Measurements from ENCODE around the gene RIPPLY3.

RIPPLY3 gene

GRCh38 chr21:36959020-36959835 is 47.3 kb upstream of the RIPPLY3 start:
- H3K9me3 ChIP-seq (ENCODE audit: control insufficient read depth, insufficient read depth, low read depth, low read length) = no peaks in the 10 kb centered on the region
- no peak overlapping the region for H3K4me3 ChIP-seq (ENCODE audit: low read depth, low read length)
- no peaks in the 10 kb centered on the region for H3K4me1 ChIP-seq (ENCODE audit: control insufficient read depth, insufficient read depth, low read length)
- TF ChIP-seq ZNF596 (tag by site-specific recombination; IDR thresholded peaks at IDR 0.05) = no peak
- no peak for TF ChIP-seq ZNF302 (tag by site-specific recombination; IDR thresholded peaks at IDR 0.05; ENCODE audit: low read depth)
- TF ChIP-seq, protein P1, sequence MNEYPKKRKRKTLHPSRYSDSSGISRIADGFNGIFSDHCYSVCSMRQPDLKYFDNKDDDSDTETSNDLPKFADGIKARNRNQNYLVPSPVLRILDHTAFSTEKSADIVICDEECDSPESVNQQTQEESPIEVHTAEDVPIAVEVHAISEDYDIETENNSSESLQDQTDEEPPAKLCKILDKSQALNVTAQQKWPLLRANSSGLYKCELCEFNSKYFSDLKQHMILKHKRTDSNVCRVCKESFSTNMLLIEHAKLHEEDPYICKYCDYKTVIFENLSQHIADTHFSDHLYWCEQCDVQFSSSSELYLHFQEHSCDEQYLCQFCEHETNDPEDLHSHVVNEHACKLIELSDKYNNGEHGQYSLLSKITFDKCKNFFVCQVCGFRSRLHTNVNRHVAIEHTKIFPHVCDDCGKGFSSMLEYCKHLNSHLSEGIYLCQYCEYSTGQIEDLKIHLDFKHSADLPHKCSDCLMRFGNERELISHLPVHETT (tag by site-specific recombination; IDR thresholded peaks at IDR 0.05) = no peak
- TF ChIP-seq ZNF530 (tag by site-specific recombination; IDR thresholded peaks at IDR 0.05; ENCODE audit: low read depth) = no peak
- no peak for TF ChIP-seq KLF8 (tag by site-specific recombination; IDR thresholded peaks at IDR 0.05)
- no peak for TF ChIP-seq TCF7L2 (IDR thresholded peaks at IDR 0.05; ENCODE audit: borderline replicate concordance, low read depth, low read length)
- TF ChIP-seq, protein P2, sequence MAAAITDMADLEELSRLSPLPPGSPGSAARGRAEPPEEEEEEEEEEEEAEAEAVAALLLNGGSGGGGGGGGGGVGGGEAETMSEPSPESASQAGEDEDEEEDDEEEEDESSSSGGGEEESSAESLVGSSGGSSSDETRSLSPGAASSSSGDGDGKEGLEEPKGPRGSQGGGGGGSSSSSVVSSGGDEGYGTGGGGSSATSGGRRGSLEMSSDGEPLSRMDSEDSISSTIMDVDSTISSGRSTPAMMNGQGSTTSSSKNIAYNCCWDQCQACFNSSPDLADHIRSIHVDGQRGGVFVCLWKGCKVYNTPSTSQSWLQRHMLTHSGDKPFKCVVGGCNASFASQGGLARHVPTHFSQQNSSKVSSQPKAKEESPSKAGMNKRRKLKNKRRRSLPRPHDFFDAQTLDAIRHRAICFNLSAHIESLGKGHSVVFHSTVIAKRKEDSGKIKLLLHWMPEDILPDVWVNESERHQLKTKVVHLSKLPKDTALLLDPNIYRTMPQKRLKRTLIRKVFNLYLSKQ (tag by site-specific recombination; IDR thresholded peaks at IDR 0.05; ENCODE audit: borderline replicate concordance) = no peak
- no peak for TF ChIP-seq ZNF37A (tag by site-specific recombination; IDR thresholded peaks at IDR 0.05)
- H3K36me3 ChIP-seq (ENCODE audit: control insufficient read depth in 2 of 2, insufficient read depth in 1 of 2, low read length in 2 of 2) = peaks cover 15 to 34% of the 10 kb centered on the region in 2 experiments
- no peak overlapping the region for H3K27ac ChIP-seq (ENCODE audit: extremely low read depth, low read depth, low read length)
- POLR2A ChIA-PET = no interaction called here
- CTCF ChIA-PET = interaction anchor here (0.6 kb wide), 3 partner anchors 18 to 105 kb away, joined by 3 to 4 read pairs (median 3); no protein-coding TSS in a partner anchor

- Histone ChIP-seq H3K9me3 (ENCODE audit: control insufficient read depth, insufficient read depth, low read depth, low read length) (no peaks in the 10 kb centered on the region), H3K36me3 (ENCODE audit: control insufficient read depth in 2 of 2, insufficient read depth in 1 of 2, low read length in 2 of 2) (peaks cover 15 to 28% of the 10 kb centered on the region in 2 experiments), H3K4me3 (ENCODE audit: low read depth, low read length) (no peak overlapping the region), H3K27ac (ENCODE audit: extremely low read depth, low read depth, low read length) (no peak overlapping the region), H3K4me1 (ENCODE audit: control insufficient read depth, insufficient read depth, low read length) (peaks cover 8% of the 10 kb centered on the region; the same call in 1 of the 2 replicates)
- TF ChIP-seq ZBTB21 (tag by site-specific recombination; IDR thresholded peaks at IDR 0.05) (no peak), CTCF (tag by site-specific recombination; IDR thresholded peaks at IDR 0.05) (no peak), KLF16 (tag by site-specific recombination; IDR thresholded peaks at IDR 0.05) (no peak), ZNF623 (tag by site-specific recombination; IDR thresholded peaks at IDR 0.05) (no peak), ZNF202 (tag by site-specific recombination; IDR thresholded peaks at IDR 0.05; ENCODE audit: borderline replicate concordance) (no peak), ZNF701 (tag by site-specific recombination; IDR thresholded peaks at IDR 0.05) (no peak), ZNF830 (tag by site-specific recombination; IDR thresholded peaks at IDR 0.05; ENCODE audit: low read depth) (no peak), ZNF211 (tag by site-specific recombination; IDR thresholded peaks at IDR 0.05; ENCODE audit: low read depth) (no peak), ZNF311 (tag by site-specific recombination; IDR thresholded peaks at IDR 0.05; ENCODE audit: borderline replicate concordance) (no peak), ZNF791 (tag by site-specific recombination; IDR thresholded peaks at IDR 0.05) (no peak), ZBTB8A (tag by site-specific recombination; IDR thresholded peaks at IDR 0.05) (no peak), TRIM28 (IDR thresholded peaks at IDR 0.05; ENCODE audit: borderline replicate concordance, low read length) (no peak), ZNF561 (tag by site-specific recombination; IDR thresholded peaks at IDR 0.05; ENCODE audit: borderline replicate concordance) (no peak), RBAK (tag by site-specific recombination; IDR thresholded peaks at IDR 0.05) (no peak), SCRT1 (tag by site-specific recombination; IDR thresholded peaks at IDR 0.05; ENCODE audit: borderline replicate concordance) (no peak)
- TF ChIP-seq, protein P3, sequence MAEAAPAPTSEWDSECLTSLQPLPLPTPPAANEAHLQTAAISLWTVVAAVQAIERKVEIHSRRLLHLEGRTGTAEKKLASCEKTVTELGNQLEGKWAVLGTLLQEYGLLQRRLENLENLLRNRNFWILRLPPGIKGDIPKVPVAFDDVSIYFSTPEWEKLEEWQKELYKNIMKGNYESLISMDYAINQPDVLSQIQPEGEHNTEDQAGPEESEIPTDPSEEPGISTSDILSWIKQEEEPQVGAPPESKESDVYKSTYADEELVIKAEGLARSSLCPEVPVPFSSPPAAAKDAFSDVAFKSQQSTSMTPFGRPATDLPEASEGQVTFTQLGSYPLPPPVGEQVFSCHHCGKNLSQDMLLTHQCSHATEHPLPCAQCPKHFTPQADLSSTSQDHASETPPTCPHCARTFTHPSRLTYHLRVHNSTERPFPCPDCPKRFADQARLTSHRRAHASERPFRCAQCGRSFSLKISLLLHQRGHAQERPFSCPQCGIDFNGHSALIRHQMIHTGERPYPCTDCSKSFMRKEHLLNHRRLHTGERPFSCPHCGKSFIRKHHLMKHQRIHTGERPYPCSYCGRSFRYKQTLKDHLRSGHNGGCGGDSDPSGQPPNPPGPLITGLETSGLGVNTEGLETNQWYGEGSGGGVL (tag by site-specific recombination; IDR thresholded peaks at IDR 0.05) = no peak
- ChIA-PET CTCF (interaction anchor here (0.6 kb wide), 2 partner anchors 19 to 135 kb away, joined by 3 to 7 read pairs; no protein-coding TSS in a partner anchor), POLR2A (no interaction called here)
These were observed 45.7 kb upstream of the RIPPLY3 start for GRCh38 chr21:36960676-36961284.

Data from HEK293 (cell line).